SK-N-MC (cell line): ENCODE data around the gene TMCO4.

ENCODE experiments used
- EZH2 ChIP-seq: fragments of 200-600 bp; sonication (generic); IDR thresholded peaks from one replicate; pipeline ENCODE4 v1.6.1; 2017; ENCODE audit warnings: antibody characterized with exemption
- FOXP2 ChIP-seq: optimal IDR thresholded peaks from 2 replicates; pipeline ENCODE3; 2011; ENCODE audit warnings: mild to moderate bottlenecking, moderate library complexity; ENCODE audit not compliant: insufficient read depth; ENCODE audit errors: extremely low read length, control extremely low read depth

- TF ChIP-seq EZH2 (no peak), FOXP2 (no peak)
These were observed 45.8 kb upstream of the TMCO4 start for GRCh38 chr1:19845555-19845954.
